GM18867 (cell line): ENCODE results near the gene FES.
"Not testable (repeated sequence)": the region's sequence is repeated elsewhere in the genome, so short reads cannot be mapped to it uniquely, and the experiment has no call there.

Source experiments
- ATAC-seq: cut with Tn5 transposase; IDR thresholded peaks from one replicate; pipeline ENCODE4 v1.9.1; 2021; ENCODE audit warnings: mild to moderate bottlenecking, moderate library complexity; ENCODE audit not compliant: unreplicated experiment

The FES gene

GRCh38 chr15:90883976-90884718 is at the start of gene FES:
Gene FES (plus strand): TSS chr15:90884504. CDS start chr15:90885046, 542 bp downstream.
- no peak for ATAC-seq

GRCh38 chr15:90834626-90835025 is 49.7 kb upstream of the FES start:
- no peak for ATAC-seq

DNA sequence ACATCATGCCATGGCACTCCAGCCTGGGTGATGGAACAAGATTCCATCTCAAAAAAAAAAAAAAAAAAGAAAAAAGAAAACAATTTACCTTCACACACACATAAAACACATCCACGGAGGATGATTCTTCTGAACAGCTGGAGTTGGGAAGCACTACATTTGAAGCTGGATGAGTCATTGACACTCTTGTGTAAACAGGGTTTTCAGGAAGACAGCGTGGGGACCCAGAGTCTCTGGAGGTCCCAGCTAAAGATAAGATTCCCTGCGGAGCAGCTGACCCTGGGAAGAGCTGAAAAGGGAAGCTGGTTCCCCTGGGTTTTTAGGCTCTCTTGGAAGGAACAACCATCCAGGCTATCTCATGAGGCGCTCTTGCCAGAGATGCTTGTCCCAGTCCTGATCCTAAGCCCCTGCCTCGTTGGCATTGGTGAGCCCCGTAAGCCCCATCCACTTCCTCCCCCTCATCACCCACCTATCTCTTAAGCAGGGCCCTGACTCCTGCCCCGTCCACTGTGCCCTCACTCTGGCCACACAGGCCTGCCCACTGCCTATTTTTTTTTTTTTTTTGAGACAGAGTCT is 47.9 kb upstream of the FES start:
- ATAC-seq: no peak

GRCh38 chr15:90837094-90837493 is 47.2 kb upstream of the FES start:
- no peak for ATAC-seq

GRCh38 chr15:90838139-90838538 is 46.2 kb upstream of the FES start:
- ATAC-seq: no peak

GRCh38 chr15:90838544-90838943 is 45.8 kb upstream of the FES start:
- no peak for ATAC-seq

- peak; percentile 48 for ATAC-seq
These were observed 44.9 kb upstream of the FES start for GRCh38 chr15:90839187-90840071.

DNA sequence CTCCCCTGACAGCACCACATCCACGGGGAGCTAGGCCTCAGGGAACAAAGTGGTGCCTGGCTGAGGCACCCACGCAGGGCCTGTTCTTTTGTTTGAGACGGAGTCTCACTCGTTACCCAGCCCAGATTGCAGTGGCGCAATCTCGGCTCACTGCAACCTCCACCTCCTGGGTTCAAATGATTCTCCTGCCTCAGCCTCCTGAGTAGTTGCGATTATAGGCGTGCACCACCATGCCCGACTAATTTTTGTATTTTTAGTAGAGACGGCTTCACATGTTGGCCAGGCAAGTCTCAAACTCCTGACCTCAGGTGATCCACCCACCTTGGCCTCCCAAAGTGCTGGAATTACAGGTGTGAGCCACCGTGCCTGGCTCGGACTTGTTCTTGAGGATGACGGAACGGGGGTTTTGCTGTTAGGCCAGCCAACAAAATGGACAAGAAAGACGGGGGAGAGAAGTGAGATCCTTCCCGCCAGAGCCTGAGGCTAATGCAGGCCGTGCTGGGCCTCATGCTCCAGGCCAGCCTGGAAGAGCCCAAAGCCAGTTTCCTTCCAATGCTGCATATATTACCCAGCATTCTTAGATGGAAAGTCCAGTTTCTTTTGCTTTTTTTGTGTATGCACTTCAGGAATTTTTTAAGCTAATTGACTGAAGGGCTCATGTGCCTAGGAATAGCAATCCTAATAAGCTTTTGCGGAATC is 44.0 kb upstream of the FES start:
- ATAC-seq: no peak

GRCh38 chr15:90840954-90841353 is 43.4 kb upstream of the FES start:
- no peak for ATAC-seq

DNA sequence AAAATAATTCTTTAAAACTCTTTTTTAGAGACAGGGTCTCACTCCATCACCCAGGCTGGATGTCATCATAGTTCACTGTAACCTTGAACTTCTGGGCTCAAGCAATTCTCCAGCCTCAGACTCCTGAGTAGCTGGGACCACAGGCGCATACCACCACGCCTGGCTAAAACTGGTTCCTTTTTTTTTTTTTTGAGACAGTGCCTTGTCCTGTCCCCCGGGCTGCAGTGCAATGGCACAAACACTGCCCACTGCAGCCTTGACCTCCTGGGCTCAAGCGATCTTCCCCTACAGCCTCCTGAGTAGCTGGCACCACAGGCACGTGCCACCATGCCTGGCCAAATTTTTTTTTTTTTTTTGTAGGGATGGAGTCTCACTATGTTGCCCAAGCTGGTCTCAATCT is 39.6 kb upstream of the FES start:
- ATAC-seq: no peak

DNA sequence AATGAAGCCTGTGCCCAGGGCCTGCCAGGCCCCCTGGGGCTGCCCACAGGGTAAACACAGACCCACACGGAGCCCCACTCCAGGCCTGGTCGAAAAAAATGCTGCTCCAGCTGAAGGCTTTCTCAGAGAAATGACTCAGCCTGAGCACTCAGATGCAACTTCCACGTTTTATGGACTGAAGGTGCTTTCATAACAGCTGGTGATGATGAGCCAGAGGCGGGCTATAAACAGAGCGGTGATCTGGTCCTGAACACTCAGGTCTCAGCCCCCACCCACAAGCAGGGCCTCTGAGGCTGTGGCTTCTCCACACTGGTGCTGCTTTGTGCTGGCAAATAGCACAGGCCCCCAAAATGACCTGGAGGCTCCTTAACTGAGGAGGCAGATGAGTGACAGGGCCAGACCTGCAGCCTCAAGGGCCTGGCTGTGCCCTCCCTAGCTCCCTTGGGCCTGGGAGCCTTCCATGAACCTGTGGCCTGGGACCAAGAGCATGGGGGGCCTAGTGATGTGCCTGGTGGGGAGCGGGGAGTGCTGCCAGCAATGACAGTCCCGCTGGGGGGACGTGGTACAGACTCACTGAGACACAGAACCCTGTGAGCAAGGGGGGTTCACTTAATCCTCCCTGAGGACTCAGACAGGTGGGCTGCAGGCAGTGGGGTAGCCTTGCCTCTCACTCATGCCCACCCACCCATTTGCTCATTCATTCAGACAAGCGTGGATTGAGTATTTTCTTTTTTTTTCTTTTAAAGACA is 38.9 kb upstream of the FES start:
- ATAC-seq: no peak

DNA sequence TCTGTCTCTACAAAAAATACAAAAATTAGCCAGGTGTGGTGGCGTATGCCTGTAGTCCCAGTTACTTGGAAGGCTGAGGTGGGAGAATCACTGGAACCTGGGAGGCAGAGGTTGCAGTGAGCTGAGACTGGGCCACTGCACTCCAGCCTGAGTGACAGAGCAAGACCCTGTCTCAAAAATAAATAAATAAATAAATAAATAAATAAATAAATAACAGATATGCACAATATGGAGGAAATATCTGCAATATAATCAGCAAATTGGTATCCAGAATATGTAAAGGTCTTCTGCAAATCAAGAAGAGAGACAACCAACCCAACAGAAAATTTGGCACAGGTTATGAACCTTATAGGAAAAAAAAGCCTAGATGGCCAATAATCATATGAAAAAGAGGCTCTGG is 34.9 kb upstream of the FES start:
- ATAC-seq: not testable (repeated sequence)

DNA sequence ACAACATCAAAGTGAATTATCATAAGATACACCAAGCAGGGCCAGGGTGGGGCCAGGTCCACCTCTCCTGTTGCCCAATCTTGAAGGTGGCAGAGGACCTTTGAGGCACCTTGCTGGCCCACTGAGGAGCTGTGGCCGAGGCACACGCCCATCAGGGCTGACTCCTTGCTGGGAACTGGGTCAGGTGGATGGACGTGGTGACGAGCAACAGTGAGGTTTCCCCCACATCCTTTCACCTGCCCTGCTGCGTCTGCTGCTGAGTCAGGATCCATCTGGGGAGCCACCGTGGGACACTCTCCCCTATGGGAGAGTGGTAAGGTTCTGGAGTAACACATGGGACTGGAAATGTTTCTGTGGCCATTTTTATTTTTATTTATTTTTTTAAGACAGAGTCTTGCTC is 33.2 kb upstream of the FES start:
- no peak for ATAC-seq

GRCh38 chr15:90851940-90852339 is 32.4 kb upstream of the FES start:
- ATAC-seq: no peak

GRCh38 chr15:90855139-90855538 is 29.2 kb upstream of the FES start:
- no peak for ATAC-seq

DNA sequence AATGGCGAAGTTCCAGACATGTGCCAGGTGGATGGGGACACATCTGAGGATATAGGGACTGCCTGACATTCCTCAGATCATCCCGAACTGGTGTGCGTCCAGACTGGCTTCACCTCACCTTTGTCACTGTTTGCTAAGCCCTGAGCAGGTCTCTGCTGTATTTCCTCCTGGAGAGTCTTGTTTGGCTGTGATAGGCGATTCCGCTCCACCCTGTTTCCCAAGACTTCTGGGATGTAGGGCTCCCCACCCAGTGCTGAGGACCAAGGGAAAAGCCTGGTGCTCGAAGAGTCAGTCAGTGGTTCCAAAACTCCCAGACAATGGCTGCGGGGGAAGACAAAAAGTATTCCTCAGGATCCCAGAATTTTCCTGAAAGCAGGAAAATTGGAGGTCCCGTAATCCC is 27.0 kb upstream of the FES start:
- ATAC-seq: no peak

GRCh38 chr15:90857883-90858443 is 26.3 kb upstream of the FES start:
- no peak for ATAC-seq

GRCh38 chr15:90859234-90860131 is 24.8 kb upstream of the FES start:
- no peak for ATAC-seq

DNA sequence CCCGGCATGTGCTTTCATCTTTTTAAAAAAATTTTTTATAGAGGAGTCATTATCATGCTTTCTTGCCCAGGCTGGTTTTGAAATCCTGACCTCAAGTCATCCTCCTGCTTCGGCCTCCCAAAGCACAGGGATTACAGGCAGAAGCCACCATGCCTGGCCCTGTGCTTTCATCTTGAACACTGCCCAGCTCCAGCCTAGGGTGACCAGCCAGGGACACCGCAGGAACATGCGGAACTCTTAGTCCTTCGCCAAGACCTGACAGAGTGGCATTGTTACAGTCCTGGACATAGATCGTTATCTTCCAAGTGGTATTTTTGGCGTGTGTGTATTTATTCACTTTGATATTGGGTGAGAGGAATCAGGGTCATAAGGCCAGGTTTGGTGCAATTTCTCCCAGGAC is 23.9 kb upstream of the FES start:
- no peak for ATAC-seq
